CD4-positive, alpha-beta T cell treated with Interleukin-1 beta for 1 hour (primary cell): ENCODE measurements around the gene GJB1.
"Not testable (repeated sequence)": the region's sequence is repeated elsewhere in the genome, so short reads cannot be mapped to it uniquely, and the experiment has no call there.

Experiments
- DNase-seq, 2 donors: peaks; one replicate each; pipeline ENCODE4 v3.0.0-alpha.2; 2020 to 2022

The GJB1 gene

GRCh38 chrX:71256856-71257255 is 33.8 kb downstream of the GJB1 start:
- no peak for DNase-seq

- DNase-seq = not testable (repeated sequence)
Observed at GRCh38 chrX:71268624-71269023, 45.6 kb downstream of the GJB1 start.

GRCh38 chrX:71269801-71270395 is 46.9 kb downstream of the GJB1 start:
- DNase-seq = no peak

GRCh38 chrX:71272313-71272712 is 49.3 kb downstream of the GJB1 start:
- not testable (repeated sequence) for DNase-seq
